Choroid plexus epithelial cell (primary cell): ENCODE results near the gene SPESP1.

ENCODE experiments used
- DNase-seq: peaks from one replicate; pipeline ENCODE4 v3.0.0-alpha.2; 2010; ENCODE audit warnings: low read depth
- H3K4me3 ChIP-seq: 2 replicates; pipeline ENCODE4 v1.5.1; 2011; ENCODE audit warnings: low read depth, mild to moderate bottlenecking, control low read depth, low read length, moderate library complexity
- CTCF ChIP-seq: conservative IDR thresholded peaks from 2 replicates; pipeline ENCODE4 v1.5.1; 2011; ENCODE audit warnings: low read depth, mild to moderate bottlenecking, control low read depth, inconsistent platforms, low read length, moderate library complexity

SPESP1 gene

GRCh38 chr15:68985361-68985891 lies 55.1 kb downstream of the SPESP1 start:
- DNase-seq, result no peak
- H3K4me3 ChIP-seq, result no peak overlapping the region
- no peak for TF ChIP-seq CTCF

- H3K4me3 ChIP-seq, result no peak overlapping the region
- no peak for DNase-seq
- TF ChIP-seq CTCF, result no peak
Observed at GRCh38 chr15:68986322-68986721, 56.0 kb downstream of the SPESP1 start.

- no peak overlapping the region for H3K4me3 ChIP-seq
- no peak for TF ChIP-seq CTCF
- no peak for DNase-seq
Observed at GRCh38 chr15:68987120-68987519, 56.8 kb downstream of the SPESP1 start.

GRCh38 chr15:68987676-68988075 lies 57.4 kb downstream of the SPESP1 start:
- no peak overlapping the region for H3K4me3 ChIP-seq
- DNase-seq, result no peak
- TF ChIP-seq CTCF, result no peak

- TF ChIP-seq CTCF, result no peak
- H3K4me3 ChIP-seq, result no peak overlapping the region
- no peak for DNase-seq
Observed at GRCh38 chr15:68989541-68990230, 59.4 kb downstream of the SPESP1 start.

- no peak overlapping the region for H3K4me3 ChIP-seq
- no peak for DNase-seq
- no peak for TF ChIP-seq CTCF
Observed at GRCh38 chr15:68990231-68990991, 60.1 kb downstream of the SPESP1 start.
